GM19463 (cell line): ENCODE results near the gene KIAA2012.

Source experiments
- ATAC-seq: cut with Tn5 transposase; IDR thresholded peaks from one replicate; pipeline ENCODE4 v1.9.1; 2021; ENCODE audit warnings: mild to moderate bottlenecking, moderate library complexity; ENCODE audit not compliant: unreplicated experiment

Gene KIAA2012

DNA sequence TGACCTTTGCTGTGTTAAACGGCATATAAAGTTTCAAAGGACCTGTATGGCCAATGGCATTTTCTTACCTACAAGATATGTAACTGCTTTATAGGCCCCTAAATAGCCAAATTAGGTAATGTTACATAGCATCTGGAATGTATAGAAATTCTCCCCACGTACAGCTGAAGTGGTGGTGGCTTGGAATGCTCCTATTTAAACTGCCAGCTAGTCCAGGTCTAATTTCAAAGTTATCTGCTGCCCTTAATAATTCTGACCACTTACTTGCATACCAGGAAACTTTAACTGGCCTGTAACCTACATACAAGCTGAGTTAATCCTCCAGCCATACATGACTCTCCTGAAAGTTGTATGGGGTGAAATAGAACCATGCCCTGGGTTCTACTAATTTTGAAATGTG lies 1.3 kb downstream of the KIAA2012 start:
- no peak for ATAC-seq

DNA sequence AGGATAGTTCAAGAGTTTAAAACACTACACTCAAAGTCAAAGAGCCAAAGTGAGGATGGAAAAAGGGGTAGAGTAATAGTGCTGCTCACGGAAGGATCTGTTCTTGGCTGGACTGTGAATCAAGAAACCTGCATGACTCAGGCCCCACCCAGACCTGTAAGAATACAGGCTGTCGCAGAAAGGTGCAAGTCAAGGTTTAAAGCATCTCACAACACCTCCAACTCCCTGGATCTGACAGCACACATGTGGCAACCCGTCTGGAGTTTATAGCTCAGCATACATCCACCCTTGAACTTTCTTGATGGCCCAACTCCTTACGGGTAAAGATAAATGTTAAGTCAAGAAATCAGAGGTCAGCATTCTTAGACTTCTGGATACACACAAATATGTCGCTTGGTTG lies 6.3 kb downstream of the KIAA2012 start:
- ATAC-seq, result no peak

GRCh38 chr2:202084265-202084664 lies 11.2 kb downstream of the KIAA2012 start:
- no peak for ATAC-seq

DNA sequence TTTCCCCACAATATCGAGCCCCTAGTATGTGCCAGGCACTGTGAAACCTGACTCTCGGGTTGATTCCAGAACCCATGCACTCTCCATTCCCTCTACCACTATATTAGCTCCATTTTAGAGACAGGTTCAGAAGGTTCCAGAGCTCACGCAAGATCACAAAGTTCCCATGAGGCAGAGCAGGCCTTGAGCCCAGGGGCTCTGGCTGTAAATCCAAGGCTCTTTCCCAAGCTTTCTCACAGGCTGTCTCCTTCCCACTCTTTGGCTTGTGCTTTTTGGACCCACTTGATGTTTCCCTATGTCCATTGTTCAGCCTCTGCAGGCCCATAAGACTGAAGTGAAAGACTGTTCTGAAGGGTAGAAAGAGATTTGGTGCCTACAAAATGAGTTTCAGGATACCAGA lies 15.7 kb downstream of the KIAA2012 start:
- ATAC-seq, result no peak

DNA sequence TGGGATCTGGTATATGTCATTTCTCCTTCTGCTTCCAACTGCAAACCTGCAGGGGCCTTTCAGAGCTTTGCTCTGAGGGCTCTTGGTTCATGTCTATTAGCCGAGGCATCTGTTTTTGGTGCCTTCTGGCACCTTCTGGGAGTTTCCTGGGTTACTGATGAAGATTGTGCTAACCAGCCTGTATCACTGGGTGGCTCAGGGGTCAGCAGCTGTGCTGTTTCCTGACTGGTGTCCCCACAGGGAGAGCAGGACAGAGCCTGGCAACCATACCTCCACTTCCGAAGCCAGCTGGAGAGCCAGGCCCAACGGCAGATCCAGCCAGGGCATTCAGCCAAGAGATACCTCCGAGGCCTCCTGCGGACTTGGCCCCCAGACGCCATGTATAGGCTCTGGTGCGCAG lies 17.5 kb downstream of the KIAA2012 start:
- no peak for ATAC-seq

DNA sequence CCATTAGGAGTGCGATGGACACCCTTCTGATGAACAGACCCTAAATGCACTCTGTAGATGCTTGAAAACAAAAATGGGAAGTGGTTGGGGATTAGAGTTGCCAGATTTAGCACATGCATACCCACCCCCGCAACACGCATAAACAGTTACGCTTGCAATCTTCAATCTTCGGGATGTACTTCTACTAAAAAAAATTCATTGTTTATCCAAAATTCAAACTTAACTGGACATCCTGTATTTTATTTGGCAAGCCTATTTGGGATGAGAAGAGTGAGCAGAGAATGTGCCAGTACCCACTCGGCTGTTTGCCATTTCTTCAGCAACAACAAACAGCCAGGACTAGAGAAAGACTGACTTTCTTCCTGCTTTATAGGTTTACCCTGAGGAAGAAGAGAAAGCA lies 18.4 kb downstream of the KIAA2012 start:
- no peak for ATAC-seq

DNA sequence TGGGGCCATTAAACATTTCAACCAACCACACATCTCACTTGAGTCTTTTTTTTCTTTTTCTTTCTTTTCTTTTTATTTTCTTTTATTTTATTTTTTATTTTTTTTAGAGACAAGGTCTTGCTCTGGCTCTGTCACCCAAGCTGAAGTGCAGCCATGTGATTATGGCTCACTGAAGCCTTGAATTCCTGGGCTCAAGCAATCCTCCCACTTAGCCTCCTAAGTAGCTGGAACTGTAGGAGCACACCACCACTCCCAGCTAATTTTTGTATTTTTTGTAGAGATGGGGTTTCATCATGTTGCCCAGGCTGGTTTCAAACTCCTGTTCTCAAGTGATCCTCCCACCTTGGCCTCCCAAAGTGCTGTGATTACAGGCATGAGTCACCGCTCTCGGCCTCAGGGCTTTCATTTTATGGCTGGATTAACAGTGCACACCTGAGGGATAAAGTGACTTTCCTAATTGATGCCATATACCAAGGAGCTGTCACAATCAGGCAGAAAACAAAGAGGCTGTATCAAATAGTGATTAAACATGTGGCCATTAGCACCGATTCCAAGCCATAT lies 21.5 kb downstream of the KIAA2012 start:
- no peak for ATAC-seq

DNA sequence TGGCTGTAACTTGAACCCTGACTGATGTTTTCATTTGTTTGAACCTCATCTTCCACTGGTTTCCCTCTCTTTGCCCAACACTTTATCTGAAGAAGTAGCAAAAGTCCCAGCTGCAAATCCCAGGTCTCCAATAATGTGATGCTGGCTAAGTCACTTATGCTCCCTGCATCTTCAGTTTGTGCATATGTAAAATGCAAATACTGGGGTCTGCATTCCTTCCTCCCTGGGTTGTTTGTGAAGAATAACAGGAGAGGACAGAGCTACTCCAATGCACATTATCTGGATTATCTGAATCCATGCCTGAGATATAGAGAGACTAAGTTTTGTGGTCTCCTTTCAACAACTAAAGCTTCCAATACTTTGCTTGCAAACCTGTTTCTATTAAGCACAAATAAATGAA lies 22.2 kb downstream of the KIAA2012 start:
- no peak for ATAC-seq

GRCh38 chr2:202096736-202097135 lies 23.7 kb downstream of the KIAA2012 start:
- ATAC-seq, result no peak

GRCh38 chr2:202098291-202098690 lies 25.2 kb downstream of the KIAA2012 start:
- no peak for ATAC-seq

DNA sequence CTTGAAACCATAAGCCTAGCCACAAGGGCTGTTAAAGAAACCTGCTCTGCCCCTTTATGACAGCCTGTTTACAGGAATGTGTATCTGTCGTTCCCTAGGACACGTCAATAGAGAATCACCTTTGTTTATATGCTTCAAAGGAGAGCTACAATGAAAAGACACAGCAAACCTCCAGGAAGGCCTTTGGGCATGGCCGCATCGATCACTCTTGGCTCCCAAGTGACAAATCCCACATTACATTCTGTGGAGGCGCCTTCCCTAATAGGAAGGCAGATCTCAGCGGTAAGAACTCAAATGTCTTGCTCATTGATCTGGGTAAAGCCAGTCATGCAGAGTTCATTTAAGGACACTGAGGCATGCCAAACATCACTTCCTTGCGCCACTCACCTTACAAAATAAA lies 26.5 kb downstream of the KIAA2012 start:
- ATAC-seq, result no peak

GRCh38 chr2:202100176-202100575 lies 27.1 kb downstream of the KIAA2012 start:
- no peak for ATAC-seq

DNA sequence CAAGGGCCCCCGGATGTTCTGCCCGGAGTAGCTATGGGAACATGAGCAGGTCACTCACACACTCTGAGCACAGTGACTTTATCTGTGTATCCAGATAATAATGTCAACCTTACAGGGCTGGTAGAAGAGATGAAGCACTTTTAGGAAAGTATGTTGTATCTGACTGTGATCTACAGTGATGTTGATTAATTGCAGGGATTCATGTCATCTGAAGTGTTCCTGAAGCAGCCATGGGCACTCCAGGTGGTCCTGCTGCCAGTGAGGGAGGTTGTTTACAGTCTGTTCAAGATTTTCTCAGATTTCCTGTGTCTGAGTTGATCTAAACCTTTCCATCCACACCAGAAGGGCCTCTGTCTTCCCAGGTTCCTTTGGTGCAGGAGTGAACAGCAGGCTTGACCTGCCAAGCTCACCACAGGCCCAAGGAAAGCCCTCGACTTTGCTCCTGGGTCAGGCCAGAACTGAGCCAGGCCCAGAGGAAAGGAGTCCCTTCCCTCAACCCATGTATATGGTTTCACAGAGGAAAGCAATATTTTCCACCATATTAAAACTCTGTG lies 28.0 kb downstream of the KIAA2012 start:
- ATAC-seq, result no peak

- ATAC-seq, result no peak
These were observed 29.5 kb downstream of the KIAA2012 start for GRCh38 chr2:202102425-202103000.

DNA sequence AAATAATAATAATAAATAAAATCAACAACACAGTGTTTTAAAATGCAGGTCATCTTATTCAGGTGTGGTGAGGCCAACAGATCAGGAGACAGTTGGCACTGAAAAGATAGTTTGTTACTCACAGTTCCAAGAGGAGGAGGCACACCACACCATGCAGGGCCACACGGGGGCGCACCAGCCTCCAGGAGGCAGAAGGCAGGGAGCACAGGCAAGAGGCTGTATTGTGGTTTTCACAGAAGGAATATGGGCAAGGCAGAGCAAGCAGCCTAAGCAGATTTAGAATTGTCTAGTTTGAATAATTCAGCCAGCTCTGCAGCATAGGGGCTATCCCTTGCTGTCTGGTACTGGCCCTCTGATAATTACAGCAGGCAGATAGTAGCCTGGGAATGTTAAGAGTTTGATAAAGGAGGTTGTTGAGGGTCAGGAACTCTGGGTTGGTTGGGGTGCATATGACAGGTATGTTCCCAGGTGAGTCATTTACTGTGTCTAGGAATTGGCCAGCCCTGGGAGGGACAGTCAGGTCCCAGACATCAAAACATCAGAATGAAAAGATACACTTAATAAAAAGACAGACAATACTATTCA lies 31.3 kb downstream of the KIAA2012 start:
- ATAC-seq, result no peak

- ATAC-seq, result no peak
These were observed 32.0 kb downstream of the KIAA2012 start for GRCh38 chr2:202105025-202105424.

DNA sequence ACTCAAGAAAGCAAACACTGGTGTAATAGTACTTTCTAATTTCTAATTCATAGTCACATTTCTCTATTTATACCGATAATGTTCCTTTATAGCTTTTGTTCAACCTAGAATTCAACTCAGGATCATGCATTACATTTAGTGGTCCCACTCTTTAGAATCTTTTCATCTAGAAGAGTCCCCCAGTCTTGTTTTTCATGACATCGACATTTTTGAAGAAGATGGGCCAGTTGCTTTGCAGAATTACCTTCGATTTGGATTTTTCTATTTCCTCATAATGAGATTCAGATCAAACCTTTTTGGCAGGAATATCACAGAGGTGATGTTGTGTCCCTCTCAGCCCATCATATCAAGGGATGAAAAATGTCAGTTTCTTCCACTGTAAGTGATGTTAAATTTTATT lies 35.3 kb downstream of the KIAA2012 start:
- no peak for ATAC-seq

GRCh38 chr2:202109139-202109736 lies 36.2 kb downstream of the KIAA2012 start:
- ATAC-seq, result no peak

DNA sequence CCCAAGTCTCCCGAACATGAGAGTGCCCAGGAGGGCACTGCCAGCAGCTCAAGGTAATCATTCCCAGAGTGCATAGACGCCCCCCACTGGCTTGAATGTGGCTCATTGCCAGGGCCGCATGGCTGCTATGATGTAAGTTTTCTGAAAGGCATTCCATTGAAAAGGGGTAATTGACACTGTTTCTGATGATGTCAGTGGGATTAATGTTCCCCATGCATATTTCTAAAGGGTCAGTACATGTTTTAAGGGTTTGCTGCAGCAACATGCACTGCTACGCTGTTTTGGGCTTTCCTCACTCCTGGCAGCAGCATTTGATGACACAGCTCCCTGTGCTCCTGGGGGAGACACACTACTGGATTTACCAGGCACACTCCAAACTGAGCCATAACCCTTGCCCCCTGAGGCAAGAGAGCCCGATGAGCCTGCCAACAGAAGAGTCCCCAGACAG lies 36.7 kb downstream of the KIAA2012 start:
- no peak for ATAC-seq

DNA sequence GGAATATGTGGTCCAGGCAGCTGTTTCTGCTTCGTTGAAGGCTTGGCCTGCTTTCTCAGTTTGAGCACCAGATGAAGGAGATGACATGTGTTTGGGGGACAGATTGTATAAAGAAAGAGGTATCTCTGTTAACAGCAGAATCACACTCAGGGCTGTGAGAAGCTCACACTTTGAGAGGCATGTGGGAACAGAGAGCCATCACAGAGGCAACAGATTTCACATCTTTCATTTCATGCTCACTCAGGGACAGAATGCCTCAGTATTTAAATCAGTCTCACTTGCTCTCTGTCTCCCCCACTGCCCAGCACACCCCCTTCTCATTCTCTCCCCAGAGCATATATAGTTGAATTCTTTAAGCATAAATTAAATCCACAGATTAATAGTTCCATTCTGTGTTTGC lies 37.4 kb downstream of the KIAA2012 start:
- no peak for ATAC-seq

DNA sequence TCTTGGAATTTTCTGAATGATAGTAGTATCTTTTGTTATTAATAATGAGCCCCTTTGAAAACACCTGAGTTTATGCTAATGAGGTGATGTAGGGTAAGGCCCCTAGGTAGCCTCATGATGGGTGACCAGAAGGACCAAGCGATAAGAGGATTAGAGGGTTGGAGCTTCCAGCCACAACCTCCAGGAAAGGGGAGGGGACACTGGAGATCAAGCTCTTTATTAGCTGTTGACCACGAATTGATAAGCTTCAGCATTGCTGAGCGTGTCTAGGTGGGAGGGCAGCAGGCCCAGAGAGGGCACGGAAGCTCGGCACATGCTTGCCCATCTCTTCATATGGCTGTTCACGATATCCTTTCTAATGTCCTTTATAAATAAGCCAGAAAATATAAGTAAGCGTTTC lies 39.0 kb downstream of the KIAA2012 start:
- no peak for ATAC-seq

DNA sequence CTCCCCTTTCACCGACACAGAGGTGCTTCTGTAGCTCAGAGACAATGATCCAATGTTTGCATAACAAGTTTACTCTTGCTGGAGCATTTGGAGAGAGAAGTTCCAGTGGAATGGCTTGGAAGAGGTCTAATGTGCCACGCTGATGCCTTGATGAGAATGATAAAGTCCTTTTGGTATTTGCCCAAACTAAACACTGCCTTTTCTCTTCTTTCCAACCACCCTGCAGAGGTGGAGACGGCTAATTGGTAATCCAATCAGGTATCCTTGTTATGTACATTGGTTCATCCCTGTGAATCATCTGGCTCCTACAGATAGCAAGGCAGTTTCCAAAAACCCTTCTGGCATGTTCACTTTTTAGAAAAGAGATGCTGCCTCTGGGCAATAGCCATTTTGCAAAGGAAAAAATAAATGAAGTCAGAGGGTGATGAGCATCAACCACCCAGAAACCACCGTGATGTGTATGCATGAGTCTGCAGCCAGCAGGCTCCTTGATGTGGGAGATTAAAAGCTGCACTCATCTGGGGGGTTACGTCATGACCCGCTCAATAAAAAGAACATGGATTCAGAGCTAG lies 40.6 kb downstream of the KIAA2012 start:
- no peak for ATAC-seq
